SU-DHL-6 (cell line): ENCODE data around the gene SLC41A1.

Experiments used
- EZH2phosphoT487 ChIP-seq: fragments of 200-600 bp; sonication (generic), shearing (Covaris generic); conservative IDR thresholded peaks from 2 replicates; pipeline ENCODE4 v1.6.1; 2018; ENCODE audit warnings: mild to moderate bottlenecking, antibody characterized with exemption, low read length, moderate library complexity, mixed read lengths
- TF ChIP-seq, protein P1 (sequence below): fragments of 200-600 bp; sonication (generic); IDR thresholded peaks from one replicate; pipeline ENCODE4 v1.5.1; 2017; ENCODE audit warnings: antibody characterized with exemption, mild to moderate bottlenecking, low read length, moderate library complexity; ENCODE audit not compliant: insufficient read depth, poor library complexity, severe bottlenecking

DNA sequence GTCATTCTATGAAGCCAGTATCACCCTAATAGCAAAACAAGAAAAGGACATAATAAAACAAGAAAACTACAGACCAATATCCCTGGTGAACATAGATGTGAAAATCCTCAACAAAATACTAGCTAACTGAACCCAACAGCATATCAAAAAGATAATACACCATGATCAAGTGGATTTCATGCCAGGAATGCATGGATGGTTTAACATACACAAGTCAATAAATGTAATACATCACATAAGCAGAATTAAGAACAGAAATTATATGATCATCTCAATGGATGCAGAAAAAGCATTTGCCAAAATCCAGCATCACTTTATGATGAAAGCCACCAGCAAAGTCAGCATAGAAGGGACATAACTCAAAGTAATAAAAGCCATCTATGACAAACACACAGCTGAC lies 43.4 kb upstream of the SLC41A1 start:
- TF ChIP-seq, protein P1, sequence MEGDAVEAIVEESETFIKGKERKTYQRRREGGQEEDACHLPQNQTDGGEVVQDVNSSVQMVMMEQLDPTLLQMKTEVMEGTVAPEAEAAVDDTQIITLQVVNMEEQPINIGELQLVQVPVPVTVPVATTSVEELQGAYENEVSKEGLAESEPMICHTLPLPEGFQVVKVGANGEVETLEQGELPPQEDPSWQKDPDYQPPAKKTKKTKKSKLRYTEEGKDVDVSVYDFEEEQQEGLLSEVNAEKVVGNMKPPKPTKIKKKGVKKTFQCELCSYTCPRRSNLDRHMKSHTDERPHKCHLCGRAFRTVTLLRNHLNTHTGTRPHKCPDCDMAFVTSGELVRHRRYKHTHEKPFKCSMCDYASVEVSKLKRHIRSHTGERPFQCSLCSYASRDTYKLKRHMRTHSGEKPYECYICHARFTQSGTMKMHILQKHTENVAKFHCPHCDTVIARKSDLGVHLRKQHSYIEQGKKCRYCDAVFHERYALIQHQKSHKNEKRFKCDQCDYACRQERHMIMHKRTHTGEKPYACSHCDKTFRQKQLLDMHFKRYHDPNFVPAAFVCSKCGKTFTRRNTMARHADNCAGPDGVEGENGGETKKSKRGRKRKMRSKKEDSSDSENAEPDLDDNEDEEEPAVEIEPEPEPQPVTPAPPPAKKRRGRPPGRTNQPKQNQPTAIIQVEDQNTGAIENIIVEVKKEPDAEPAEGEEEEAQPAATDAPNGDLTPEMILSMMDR = no peak
- no peak for TF ChIP-seq EZH2phosphoT487
